IMR-90 (cell line): ENCODE results near the gene ISG20. TPM values are rescaled to one million over a fixed set of nuclear protein-coding genes. Genes with fewer than 3 reads are reported as not detected.

Source experiments
- ATAC-seq: fragments of 200-7000 bp; cut with Tn5 transposase; 2 replicates; pipeline ENCODE4 v1.9.1; 2020; ENCODE audit warnings: low read depth, mild to moderate bottlenecking, moderate library complexity
- BruUV-seq: library from RNA; stranded (reverse); fragments of 400-500 nt; replicated peaks from 2 replicates; lab custom pipeline; 2021; lab: Mats Ljungman, UMichigan
- CTCF ChIA-PET: fragments of 300-600 bp; formaldehyde crosslinking; extraction: SDS; loops from one replicate; lab custom pipeline; 2021; ENCODE audit warnings: antibody characterized with exemption; lab: Yijun Ruan, JAX
- POLR2A ChIA-PET: fragments of 300-600 bp; sonication (Branson Sonifier 250); formaldehyde crosslinking; loops from one replicate; lab custom pipeline; 2022; ENCODE audit warnings: antibody characterized with exemption; ENCODE audit not compliant: unreplicated experiment; lab: Charles Lee
- DNase-seq: peaks from one replicate; pipeline ENCODE4 v3.0.0; 2013
- H2AFZ ChIP-seq: replicated peaks from 2 replicates; pipeline ENCODE3; 2013; ENCODE audit warnings: low read length, mild to moderate bottlenecking; ENCODE audit not compliant: poor library complexity
- H2AK5ac ChIP-seq: 2 replicates; pipeline ENCODE4 v1.6.1; 2013; ENCODE audit warnings: low read depth, low read length, inconsistent platforms
- H2AK9ac ChIP-seq: replicated peaks from 2 replicates; pipeline ENCODE3; 2013; ENCODE audit warnings: mild to moderate bottlenecking, low read depth, low read length, moderate library complexity; ENCODE audit not compliant: poor library complexity
- H2BK120ac ChIP-seq: 2 replicates; pipeline ENCODE4 v1.6.1; 2013; ENCODE audit warnings: low read depth, low read length, inconsistent platforms
- H2BK15ac ChIP-seq: 3 replicates; pipeline ENCODE4 v1.6.1; 2013; ENCODE audit warnings: low read depth, low read length, inconsistent platforms
- H2BK20ac ChIP-seq: 2 replicates; pipeline ENCODE4 v1.6.1; 2013; ENCODE audit warnings: low read depth, mild to moderate bottlenecking, inconsistent platforms, low read length, moderate library complexity
- H2BK5ac ChIP-seq: 2 replicates; pipeline ENCODE4 v1.6.1; 2013; ENCODE audit warnings: mild to moderate bottlenecking, low read depth, low read length, inconsistent platforms; ENCODE audit not compliant: poor library complexity, severe bottlenecking
- H3K14ac ChIP-seq: replicated peaks from 2 replicates; pipeline ENCODE4 v1.6.1; 2013; ENCODE audit warnings: low read depth, low read length, inconsistent platforms
- H3K18ac ChIP-seq: 2 replicates; pipeline ENCODE4 v1.6.1; 2013; ENCODE audit warnings: low read depth, low read length, control low read depth
- H3K23ac ChIP-seq: 2 replicates; pipeline ENCODE4 v1.6.1; 2013; ENCODE audit warnings: low read depth, low read length, inconsistent platforms
- H3K27ac ChIP-seq: 2 replicates; pipeline ENCODE4 v1.5.1; 2013; ENCODE audit warnings: mild to moderate bottlenecking, control low read depth, low read length; ENCODE audit not compliant: insufficient read depth
- H3K27me3 ChIP-seq: 2 replicates; pipeline ENCODE4 v1.6.1; 2013; ENCODE audit warnings: low read length; ENCODE audit not compliant: control insufficient read depth, insufficient read depth
- H3K36me3 ChIP-seq: 2 replicates; pipeline ENCODE4 v1.6.1; 2013; ENCODE audit warnings: low read length, mixed read lengths; ENCODE audit not compliant: control insufficient read depth, insufficient read depth
- H3K4ac ChIP-seq: 2 replicates; pipeline ENCODE4 v1.6.1; 2013; ENCODE audit warnings: low read depth, low read length, inconsistent platforms
- H3K4me1 ChIP-seq: 2 replicates; pipeline ENCODE4 v1.6.1; 2013; ENCODE audit warnings: low read length, mixed read lengths; ENCODE audit not compliant: control insufficient read depth, insufficient read depth
- H3K4me2 ChIP-seq: 2 replicates; pipeline ENCODE4 v1.6.1; 2013; ENCODE audit warnings: low read depth, mild to moderate bottlenecking, control low read depth, low read length, moderate library complexity
- H3K4me3 ChIP-seq: 2 replicates; pipeline ENCODE4 v1.5.1; 2013; ENCODE audit warnings: low read depth, mild to moderate bottlenecking, control low read depth, low read length, moderate library complexity; ENCODE audit not compliant: insufficient read depth
- H3K56ac ChIP-seq: 2 replicates; pipeline ENCODE4 v1.6.1; 2013; ENCODE audit warnings: low read length, inconsistent platforms; ENCODE audit not compliant: insufficient read depth; ENCODE audit errors: extremely low read depth
- H3K79me1 ChIP-seq, 2 experiments: 2 replicates each; pipeline ENCODE4 v1.6.1; 2013; ENCODE audit warnings: low read length in 2 of 2, inconsistent platforms in 1 of 2, low read depth in 1 of 2
- H3K9ac ChIP-seq: 2 replicates; pipeline ENCODE4 v1.6.1; 2013; ENCODE audit warnings: low read depth, low read length, control low read depth
- H3K9me1 ChIP-seq: 2 replicates; pipeline ENCODE4 v1.6.1; 2013; ENCODE audit warnings: low read length, inconsistent platforms; ENCODE audit not compliant: insufficient read depth
- H3K9me3 ChIP-seq: 2 replicates; pipeline ENCODE4 v1.6.1; 2013; ENCODE audit warnings: low read length; ENCODE audit not compliant: control insufficient read depth, insufficient read depth
- H4K20me1 ChIP-seq: 2 replicates; pipeline ENCODE4 v1.6.1; 2013; ENCODE audit warnings: low read length, inconsistent platforms; ENCODE audit not compliant: insufficient read depth
- H4K5ac ChIP-seq: 2 replicates; pipeline ENCODE4 v1.6.1; 2013; ENCODE audit warnings: mild to moderate bottlenecking, low read depth, low read length, control low read depth
- H4K8ac ChIP-seq, 2 experiments: 2 replicates each; pipeline ENCODE4 v1.6.1; 2013; ENCODE audit warnings: low read depth in 2 of 2, low read length in 2 of 2, control low read depth in 1 of 2, inconsistent platforms in 1 of 2
- H4K91ac ChIP-seq: 2 replicates; pipeline ENCODE4 v1.6.1; 2013; ENCODE audit warnings: low read depth, low read length, inconsistent platforms; ENCODE audit not compliant: insufficient read depth
- BHLHE40 ChIP-seq: fragments of 150-350 bp; IDR thresholded peaks from 2 replicates; pipeline ENCODE4 v1.6.1; 2016; ENCODE audit warnings: mild to moderate bottlenecking, low read depth, low read length
- CEBPB ChIP-seq: IDR thresholded peaks from 2 replicates; pipeline ENCODE4 v1.6.1; 2012; ENCODE audit warnings: low read depth, low read length, improper control_type of control experiment
- CHD1 ChIP-seq: IDR thresholded peaks from 2 replicates; pipeline ENCODE4 v1.6.1; 2012; ENCODE audit warnings: low read depth, low read length, improper control_type of control experiment
- CTCF ChIP-seq: conservative IDR thresholded peaks from 2 replicates; pipeline ENCODE4 v1.5.1; 2012; ENCODE audit warnings: mild to moderate bottlenecking, low read depth, low read length, improper control_type of control experiment
- ELK1 ChIP-seq: fragments of 150-350 bp; IDR thresholded peaks from 2 replicates; pipeline ENCODE4 v1.6.1; 2016; ENCODE audit warnings: low read depth, mild to moderate bottlenecking, low read length, moderate library complexity, borderline replicate concordance
- FOS ChIP-seq: fragments of 150-350 bp; IDR thresholded peaks from 2 replicates; pipeline ENCODE4 v1.6.1; 2016; ENCODE audit warnings: low read depth, low read length
- MAFK ChIP-seq: IDR thresholded peaks from 2 replicates; pipeline ENCODE4 v1.6.1; 2012; ENCODE audit warnings: low read depth, low read length, improper control_type of control experiment
- NFE2L2 ChIP-seq: fragments of 150-350 bp; IDR thresholded peaks from 2 replicates; pipeline ENCODE4 v1.6.1; 2016; ENCODE audit warnings: low read depth, mild to moderate bottlenecking, low read length
- POLR2A ChIP-seq: IDR thresholded peaks from 2 replicates; pipeline ENCODE4 v1.6.1; 2012; ENCODE audit warnings: mild to moderate bottlenecking, low read depth, low read length
- RFX5 ChIP-seq: IDR thresholded peaks from 2 replicates; pipeline ENCODE4 v1.8.0; 2012; ENCODE audit warnings: low read depth, mild to moderate bottlenecking, low read length, moderate library complexity
- WGBS, 2 experiments: methylation state at CpG; one replicate each; pipeline versions ENCODE4 v1.1.5 to v1.1.7; 2013; ENCODE audit warnings: missing lambda C conversion rate in 2 of 2; ENCODE audit not compliant: insufficient read length in 1 of 2; ENCODE audit errors: extremely low coverage in 2 of 2; 5-methylcytosine and 5-hydroxymethylcytosine counted together
- dilution Hi-C: fragments of 300-500 bp; cut with HindIII; formaldehyde crosslinking; loops from one replicate; pipeline ENCODE4 v1.14.3; 2018; ENCODE audit warnings: low sequenced_read_pairs; ENCODE audit not compliant: unreplicated experiment
- in situ Hi-C: fragments of 300-500 bp; cut with MboI; formaldehyde crosslinking; loops from 3 replicates; pipeline ENCODE4 v1.14.3; 2019; ENCODE audit warnings: low sequenced_read_pairs, inconsistent platforms, mixed read lengths
- intact Hi-C: fragments of 100-400 bp; cut with micrococcal nuclease; formaldehyde crosslinking; loops from 2 replicates; pipeline ENCODE4 v1.10.0; 2022
- polyA plus RNA-seq, 3 experiments: library from polyadenylated mRNA; depleted of rRNA; stranded (reverse); fragments of >200 nt; gene quantifications; 2 replicates each; pipeline ENCODE4 v1.2.3, GENCODE V29; 2012; ENCODE audit warnings: low replicate concordance in 1 of 3
- total RNA-seq: library from RNA; depleted of rRNA; stranded (reverse); fragments of >200 nt; gene quantifications from 2 replicates; pipeline ENCODE4 v1.2.3, GENCODE V29; 2012

ISG20 gene
- total and polyA plus RNA-seq, 2 of the 4 experiments (the other 2 are of a cell fraction): 0.72 to 1.2 TPM

GRCh38 chr15:88617031-88617722 is 21.6 kb upstream of the ISG20 start:
- Histone ChIP-seq H2AFZ (no peak overlapping the region), H4K5ac (no peak overlapping the region), H3K36me3 (no peaks in the 10 kb centered on the region), H4K91ac (no peak overlapping the region), H3K9me1 (peaks cover 8% of the 10 kb centered on the region; the same call in 1 of the 2 replicates), H3K4ac (no peak overlapping the region), H2BK5ac (no peak overlapping the region), H3K9ac (no peak overlapping the region), H3K79me1 (peaks cover 0 to 10% of the 10 kb centered on the region in 2 experiments; a peak in 1 of 4 replicates), H2AK9ac (no peak overlapping the region), H3K23ac (no peak overlapping the region), H2BK120ac (no peak overlapping the region), H3K9me3 (no peaks in the 10 kb centered on the region), H3K4me3 (no peak overlapping the region), H2AK5ac (no peak overlapping the region), H3K4me2 (no peak overlapping the region), H3K14ac (no peak overlapping the region), H2BK20ac (no peak overlapping the region), H3K27me3 (no peaks in the 10 kb centered on the region), H3K18ac (no peak overlapping the region), H2BK15ac (no peak overlapping the region), H3K27ac (no peak overlapping the region), H3K4me1 (peaks cover 4% of the 10 kb centered on the region; the same call in 1 of the 2 replicates), H4K20me1 (peaks cover 6% of the 10 kb centered on the region; the same call in 1 of the 2 replicates), H3K56ac (no peak overlapping the region), H4K8ac (no peak overlapping the region)
- intact Hi-C loops (no loop called here), in situ Hi-C loops (loop anchor here (5.0 kb wide), 1 partner anchor 150 kb away; the partner anchor contains the start of genes MRPL46 and MRPS11), dilution Hi-C loops (no loop called here)
- ChIA-PET POLR2A (no interaction called here), CTCF (no interaction called here)
- DNase-seq (no peak), ATAC-seq (no peak)
- TF ChIP-seq CEBPB (no peak), BHLHE40 (no peak), ELK1 (no peak), NFE2L2 (no peak), POLR2A (no peak), RFX5 (no peak), CTCF (no peak), CHD1 (no peak), MAFK (no peak), FOS (no peak)
- no TSS peak for BruUV-seq
- WGBS, 2 experiments: 80% methylated on average over 2 of the region's 10 CpGs; no CpG with 5 or more reads in 1 of the 2 experiments
